Activated CD8-positive, alpha-beta memory T cell treated with anti-CD3 and anti-CD28 coated beads, Interleukin-2, amount 50 U/mL, for 24 hours (primary cell): ENCODE results near the gene GUCA2A.

Source experiments
- DNase-seq: peaks from one replicate; pipeline ENCODE4 v3.0.0-alpha.2; 2020; ENCODE audit errors: extremely low read depth

GUCA2A gene

DNA sequence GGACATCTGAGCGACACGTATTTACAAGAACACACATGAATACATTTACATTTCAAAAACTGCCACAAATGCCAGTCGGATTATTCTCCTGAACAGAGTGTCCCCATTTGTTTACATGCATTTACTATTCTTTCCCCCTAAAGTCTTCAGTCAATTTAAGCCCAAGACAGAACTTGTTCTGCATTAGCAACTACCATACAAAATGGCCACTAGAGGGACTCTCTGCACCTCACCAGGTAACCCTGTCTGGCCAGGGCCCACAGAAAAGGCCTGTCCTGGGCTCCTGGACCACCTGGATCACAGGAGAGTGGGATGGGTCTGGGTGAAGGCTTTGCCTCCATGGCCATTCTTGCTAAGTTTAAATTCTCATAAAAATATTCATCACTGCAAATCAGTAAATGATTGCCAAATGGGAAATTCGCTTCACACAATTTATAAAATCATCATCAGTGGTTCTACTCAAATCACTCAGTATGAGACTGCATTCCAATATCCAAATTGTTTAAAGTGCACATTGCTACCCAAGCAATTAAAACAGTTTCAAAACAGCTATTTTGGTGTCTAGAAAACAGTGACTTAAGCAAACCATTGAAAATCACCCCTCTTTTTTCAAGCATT, 12.5 kb upstream of the GUCA2A start:
- no peak for DNase-seq

DNA sequence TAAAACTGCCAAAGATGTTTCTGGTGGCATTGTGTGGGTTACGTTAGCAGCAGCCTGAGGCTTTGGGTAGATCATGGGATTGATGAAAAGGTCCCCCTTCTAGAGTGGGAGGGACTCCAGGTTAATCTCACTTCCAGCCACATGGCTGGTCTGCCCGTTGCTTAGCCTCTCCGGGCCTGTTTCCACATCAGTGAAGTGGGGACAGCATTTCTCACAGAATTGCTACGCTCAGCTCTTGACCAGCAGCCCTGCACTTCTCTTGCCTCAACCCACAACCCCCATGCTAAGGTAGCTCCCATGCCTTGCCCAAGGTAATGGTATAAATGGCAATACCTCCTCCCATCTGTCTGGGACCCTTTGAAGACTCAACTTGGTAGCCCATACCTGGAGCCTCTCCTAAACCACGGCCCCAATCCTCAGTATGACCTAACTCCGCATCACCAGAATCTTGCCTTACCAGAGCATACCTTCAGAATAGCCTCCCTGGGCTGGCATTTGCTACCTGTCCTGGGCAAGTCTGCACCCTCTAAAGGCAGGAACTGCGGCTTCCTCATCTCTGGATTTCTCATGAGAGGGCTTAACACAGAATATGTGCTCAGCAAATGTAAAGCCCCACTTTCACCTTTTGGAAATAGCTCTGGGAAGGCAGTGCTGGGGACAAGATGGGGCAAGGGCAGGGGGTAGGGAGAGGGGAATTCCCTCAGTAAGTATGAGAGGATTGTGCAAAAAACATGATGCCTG, 10.9 kb upstream of the GUCA2A start:
- DNase-seq: no peak

- DNase-seq: no peak
These were observed 9.6 kb upstream of the GUCA2A start for GRCh38 chr1:42173961-42174735.

GRCh38 chr1:42173155-42173933, 8.8 kb upstream of the GUCA2A start:
- DNase-seq: peak; percentile 20

DNA sequence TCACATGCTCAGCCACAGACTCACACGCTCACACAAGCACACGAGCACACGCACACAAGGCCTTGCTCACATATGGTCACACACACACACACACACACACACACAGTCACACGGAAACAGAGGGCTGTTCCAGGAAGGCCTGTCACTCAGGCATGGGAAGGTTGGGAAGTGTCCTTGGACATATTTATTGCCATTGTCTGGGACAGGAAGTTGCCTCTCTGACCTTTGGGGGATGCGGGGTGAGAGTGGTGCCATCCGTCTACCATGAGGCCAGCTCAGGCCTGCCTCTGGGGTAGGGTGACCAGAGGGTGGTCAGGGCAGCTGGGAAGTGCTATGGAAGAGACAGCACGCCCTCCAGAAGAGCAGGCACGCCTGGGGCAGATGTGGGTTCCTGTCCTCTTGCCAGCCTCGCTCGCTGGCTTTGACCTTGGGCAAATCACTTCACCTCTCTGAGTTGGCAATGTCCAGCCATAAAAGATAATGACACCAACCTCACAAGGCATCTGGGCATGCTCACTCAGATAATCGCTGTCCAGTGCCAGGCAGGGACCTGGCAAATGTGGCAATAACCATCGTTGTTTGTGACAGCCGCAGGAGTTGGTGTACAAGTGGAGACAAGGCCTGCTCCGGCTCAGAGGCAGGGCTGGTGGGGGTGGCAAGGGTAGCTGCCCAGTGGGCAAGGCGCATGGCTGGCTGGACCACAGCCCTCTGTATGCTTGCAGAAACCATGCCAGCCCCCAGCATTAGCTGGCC, 8.0 kb upstream of the GUCA2A start:
- no peak for DNase-seq

GRCh38 chr1:42171679-42172266, 7.2 kb upstream of the GUCA2A start:
- DNase-seq: no peak

DNA sequence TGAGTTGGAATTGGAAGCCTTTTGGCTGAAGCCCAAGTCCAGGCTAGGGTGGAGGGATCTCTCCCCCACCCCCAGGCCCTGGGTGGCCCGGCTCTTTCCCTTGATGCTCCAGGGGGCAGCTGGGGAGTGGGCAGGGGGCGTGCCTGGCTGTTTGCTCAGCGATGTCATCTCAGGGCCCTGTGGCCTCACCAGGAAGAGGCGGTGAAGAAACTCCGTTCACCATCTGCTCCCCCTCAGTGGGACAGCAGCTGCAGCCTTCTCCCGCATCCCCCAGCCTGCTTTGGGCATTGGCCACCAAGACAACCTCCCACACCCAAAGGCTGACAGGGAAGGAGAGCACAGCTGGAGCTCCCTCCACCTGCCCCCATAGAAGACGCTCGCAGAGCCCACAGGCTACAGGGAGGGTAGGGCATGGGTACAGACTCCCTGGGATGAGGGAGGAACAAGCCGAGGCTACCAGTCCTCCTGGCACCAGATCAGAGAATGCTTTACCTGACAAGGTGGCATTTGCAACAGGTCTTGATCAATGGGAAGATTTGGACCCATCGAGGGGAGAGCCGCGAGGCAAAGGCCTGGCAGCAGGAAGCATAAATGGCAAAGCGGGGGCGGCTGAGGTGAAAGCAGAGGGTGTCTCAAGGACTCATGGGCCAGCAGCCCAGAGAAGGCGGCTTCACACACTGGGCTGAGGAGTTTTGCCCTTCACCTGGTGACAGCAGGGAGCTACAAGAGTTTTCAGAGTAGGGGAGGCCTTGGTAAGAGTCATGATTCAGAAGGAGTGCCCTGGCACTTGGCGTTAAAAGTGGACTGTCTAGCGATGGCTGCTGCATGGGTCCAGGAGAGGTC, 6.5 kb upstream of the GUCA2A start:
- DNase-seq: no peak

GRCh38 chr1:42168763-42169162, 4.2 kb upstream of the GUCA2A start:
- no peak for DNase-seq

GRCh38 chr1:42168391-42168670, 3.8 kb upstream of the GUCA2A start:
- DNase-seq: no peak

GRCh38 chr1:42167611-42168390, 3.3 kb upstream of the GUCA2A start:
- no peak for DNase-seq

GRCh38 chr1:42165511-42166210, 1.1 kb upstream of the GUCA2A start:
- no peak for DNase-seq

GRCh38 chr1:42163536-42164503, 725 bp downstream of the GUCA2A start:
- DNase-seq: no peak

DNA sequence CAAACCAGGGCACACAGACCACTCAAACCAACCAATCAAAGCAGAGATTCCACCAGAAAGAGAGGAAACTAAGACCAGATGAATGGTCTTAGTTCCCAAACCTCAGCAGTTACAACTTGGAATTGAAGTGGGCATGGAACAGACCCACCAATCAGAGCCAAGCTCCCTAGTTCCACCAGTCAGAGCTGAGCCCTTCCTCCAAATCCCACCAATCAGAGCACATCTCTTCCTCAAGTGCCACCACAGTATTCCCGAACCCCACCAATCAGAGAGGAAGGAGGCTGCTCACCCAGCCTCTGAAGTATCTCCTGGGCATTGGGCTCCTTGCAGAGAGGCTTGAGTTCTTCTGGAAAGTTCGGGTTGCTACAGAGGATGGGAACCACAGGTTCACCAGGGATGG, 1.4 kb downstream of the GUCA2A start:
- no peak for DNase-seq

GRCh38 chr1:42162181-42162580, 2.4 kb downstream of the GUCA2A start:
- DNase-seq: no peak

- no peak for DNase-seq
These were observed 6.4 kb downstream of the GUCA2A start for GRCh38 chr1:42158189-42158588.

DNA sequence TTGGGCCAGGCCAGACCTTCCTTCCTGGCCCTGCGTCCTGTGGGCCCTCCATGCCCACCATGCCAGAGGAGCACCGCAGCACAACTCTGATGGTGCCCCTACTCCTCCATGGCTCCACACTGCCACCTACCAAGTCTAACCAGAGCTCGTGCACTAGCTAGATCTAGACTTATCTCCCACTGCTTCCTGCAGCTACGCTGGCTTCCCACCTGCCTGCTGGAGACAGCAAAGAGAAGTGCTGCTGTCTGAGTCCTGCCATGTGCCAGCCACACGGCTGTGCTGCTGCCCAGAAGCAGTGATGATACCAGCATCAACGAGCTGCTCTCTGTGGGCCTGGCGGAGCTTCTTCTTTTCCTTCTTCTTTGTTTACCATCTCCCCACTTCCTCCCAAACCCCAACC, 6.9 kb downstream of the GUCA2A start:
- no peak for DNase-seq

- no peak for DNase-seq
These were observed 9.2 kb downstream of the GUCA2A start for GRCh38 chr1:42155362-42155761.

GRCh38 chr1:42154685-42155084, 9.9 kb downstream of the GUCA2A start:
- no peak for DNase-seq
